Coronary artery (tissue), 2 donors: Measurements from ENCODE around the gene FA2H.

Experiments used
- DNase-seq: peaks from one replicate; pipeline ENCODE4 v3.0.0-alpha.2; 2017; ENCODE audit warnings: low spot score
- H3K27ac ChIP-seq, 2 donors: fragments of 200-600 bp; sonication (generic); one replicate each; pipeline ENCODE4 v1.5.1; 2016 to 2019
- H3K4me3 ChIP-seq: fragments of 200-600 bp; sonication (generic); 2 replicates; pipeline ENCODE4 v1.5.1; 2016; ENCODE audit warnings: mild to moderate bottlenecking, moderate library complexity
- TF ChIP-seq, protein P1 (sequence below): fragments of 200-600 bp; sonication (generic); IDR thresholded peaks from one replicate; pipeline ENCODE4 v1.5.1; 2019; ENCODE audit warnings: antibody characterized with exemption

Gene FA2H

DNA sequence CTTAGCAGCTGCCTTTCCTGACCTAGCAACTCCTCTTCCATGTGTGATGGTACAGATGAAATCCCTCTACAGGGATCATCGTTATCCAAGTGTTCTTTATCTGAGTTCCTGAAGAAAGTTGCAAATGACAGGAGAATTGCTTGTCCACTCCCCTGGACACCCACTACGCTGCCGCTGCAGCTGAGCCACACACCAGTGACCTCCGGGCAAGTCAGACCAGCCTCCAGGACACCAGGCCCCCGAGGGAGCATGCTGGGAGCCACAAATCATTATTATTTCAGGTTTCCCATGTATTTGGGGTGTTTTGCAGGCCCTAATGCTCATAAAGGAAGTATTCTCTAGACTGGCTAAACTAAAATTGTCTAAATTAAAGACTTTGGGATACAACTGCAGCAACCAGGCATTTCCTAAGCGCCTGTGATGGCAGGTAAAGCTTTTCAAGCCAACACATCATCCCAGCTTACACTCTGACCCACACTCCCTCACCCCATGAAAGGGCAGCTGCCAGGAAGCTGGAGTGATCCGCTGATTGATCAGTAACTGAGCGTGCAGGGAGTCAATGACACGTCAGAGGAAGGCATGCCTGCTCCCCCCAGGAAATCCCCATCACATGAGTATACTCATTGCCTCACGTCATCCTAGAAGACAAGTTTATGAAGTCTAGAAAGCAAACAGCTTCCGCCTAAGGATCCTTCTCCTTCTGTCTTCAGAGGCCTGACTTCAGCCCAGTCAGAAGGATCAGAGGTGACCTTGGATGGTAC is 14.4 kb downstream of the FA2H start:
- Histone ChIP-seq H3K4me3 (no peak overlapping the region), H3K27ac (no peak overlapping the region)
- TF ChIP-seq, protein P1, sequence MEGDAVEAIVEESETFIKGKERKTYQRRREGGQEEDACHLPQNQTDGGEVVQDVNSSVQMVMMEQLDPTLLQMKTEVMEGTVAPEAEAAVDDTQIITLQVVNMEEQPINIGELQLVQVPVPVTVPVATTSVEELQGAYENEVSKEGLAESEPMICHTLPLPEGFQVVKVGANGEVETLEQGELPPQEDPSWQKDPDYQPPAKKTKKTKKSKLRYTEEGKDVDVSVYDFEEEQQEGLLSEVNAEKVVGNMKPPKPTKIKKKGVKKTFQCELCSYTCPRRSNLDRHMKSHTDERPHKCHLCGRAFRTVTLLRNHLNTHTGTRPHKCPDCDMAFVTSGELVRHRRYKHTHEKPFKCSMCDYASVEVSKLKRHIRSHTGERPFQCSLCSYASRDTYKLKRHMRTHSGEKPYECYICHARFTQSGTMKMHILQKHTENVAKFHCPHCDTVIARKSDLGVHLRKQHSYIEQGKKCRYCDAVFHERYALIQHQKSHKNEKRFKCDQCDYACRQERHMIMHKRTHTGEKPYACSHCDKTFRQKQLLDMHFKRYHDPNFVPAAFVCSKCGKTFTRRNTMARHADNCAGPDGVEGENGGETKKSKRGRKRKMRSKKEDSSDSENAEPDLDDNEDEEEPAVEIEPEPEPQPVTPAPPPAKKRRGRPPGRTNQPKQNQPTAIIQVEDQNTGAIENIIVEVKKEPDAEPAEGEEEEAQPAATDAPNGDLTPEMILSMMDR = no peak
- DNase-seq = no peak

DNA sequence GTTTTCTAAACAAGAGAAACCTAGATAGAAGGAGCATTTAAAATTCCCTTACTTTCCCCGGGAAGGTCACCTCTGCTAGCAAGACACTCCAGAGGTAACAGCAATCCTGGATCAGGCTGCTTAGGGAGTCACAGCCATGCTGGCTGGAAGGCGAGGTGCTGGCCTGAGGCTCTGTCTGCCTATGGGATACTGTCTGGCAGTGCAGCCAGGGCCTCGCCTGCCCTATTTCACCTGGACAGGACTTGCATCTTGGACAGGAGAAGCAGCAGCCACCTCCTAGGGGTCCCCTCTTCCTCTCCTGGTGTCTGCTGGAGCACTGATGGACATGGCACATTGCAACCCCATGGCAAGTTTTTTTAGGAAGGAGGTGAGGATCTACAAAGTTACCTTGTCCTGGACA is 15.1 kb downstream of the FA2H start:
- TF ChIP-seq, protein P1 = no peak
- Histone ChIP-seq H3K27ac (no peak overlapping the region), H3K4me3 (no peak overlapping the region)
- DNase-seq = no peak

DNA sequence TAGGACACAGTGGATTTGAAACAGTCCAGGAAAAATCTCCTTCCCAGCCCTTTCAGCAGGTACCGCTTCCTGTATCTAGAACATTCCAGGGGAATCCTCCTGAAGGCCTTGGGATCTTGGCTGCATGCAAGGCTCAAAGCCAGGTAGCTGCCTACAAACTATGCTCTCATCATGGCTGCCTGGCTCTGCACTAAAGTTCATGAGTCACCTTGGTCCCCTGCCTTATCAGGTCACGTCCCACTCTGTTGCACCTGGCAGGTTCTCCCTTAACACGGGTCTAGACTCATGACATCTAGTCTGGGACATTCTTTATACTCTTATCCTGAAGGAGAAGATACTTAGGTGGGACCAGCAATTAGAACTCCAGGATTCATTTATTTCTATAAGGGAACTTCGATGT is 15.8 kb downstream of the FA2H start:
- no peak overlapping the region for H3K27ac ChIP-seq
- no peak for DNase-seq
- TF ChIP-seq, protein P1 = no peak
- no peak overlapping the region for H3K4me3 ChIP-seq

DNA sequence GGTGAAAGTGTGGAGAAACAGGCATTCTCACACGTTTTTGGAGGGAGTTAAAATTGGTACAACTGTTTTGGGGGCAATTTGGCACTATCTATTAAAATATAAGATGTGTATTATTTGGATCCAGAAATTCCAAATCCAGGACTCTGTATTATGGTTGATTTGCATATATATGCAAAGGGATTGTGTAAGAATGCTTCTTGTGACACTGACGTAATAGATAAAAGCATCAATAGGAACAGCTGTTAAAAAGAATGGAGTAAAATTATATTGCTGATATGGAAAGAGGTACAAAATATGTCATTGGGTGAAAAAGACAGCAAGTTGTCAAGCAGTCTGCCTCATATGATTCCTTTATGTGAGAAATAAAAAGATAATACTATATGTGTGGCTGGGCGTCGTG is 17.3 kb downstream of the FA2H start:
- DNase-seq = no peak
- Histone ChIP-seq H3K27ac (no peak overlapping the region), H3K4me3 (no peak overlapping the region)
- TF ChIP-seq, protein P1 = no peak

DNA sequence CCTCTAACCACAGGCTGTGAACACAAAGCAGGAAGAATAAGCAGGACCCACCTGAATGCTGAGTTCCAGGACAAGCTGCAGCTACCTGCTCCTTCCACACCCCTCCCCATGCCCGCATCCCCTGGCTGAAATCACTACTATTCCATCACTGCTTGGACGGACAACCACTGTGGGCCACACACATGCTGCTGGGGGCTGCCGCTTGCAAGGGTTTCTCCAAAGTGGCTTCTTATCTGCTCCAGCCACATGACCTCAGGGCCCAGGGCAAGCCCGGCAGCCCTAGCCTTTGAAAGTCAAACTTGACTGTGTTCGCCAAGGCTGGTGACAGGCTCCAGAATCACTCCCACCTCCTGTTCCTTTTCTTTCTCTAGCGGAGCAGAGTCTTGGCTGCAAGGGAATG is 18.4 kb downstream of the FA2H start:
- TF ChIP-seq, protein P1 = no peak
- H3K4me3 ChIP-seq = no peak overlapping the region
- H3K27ac ChIP-seq = no peak overlapping the region
- DNase-seq = no peak

DNA sequence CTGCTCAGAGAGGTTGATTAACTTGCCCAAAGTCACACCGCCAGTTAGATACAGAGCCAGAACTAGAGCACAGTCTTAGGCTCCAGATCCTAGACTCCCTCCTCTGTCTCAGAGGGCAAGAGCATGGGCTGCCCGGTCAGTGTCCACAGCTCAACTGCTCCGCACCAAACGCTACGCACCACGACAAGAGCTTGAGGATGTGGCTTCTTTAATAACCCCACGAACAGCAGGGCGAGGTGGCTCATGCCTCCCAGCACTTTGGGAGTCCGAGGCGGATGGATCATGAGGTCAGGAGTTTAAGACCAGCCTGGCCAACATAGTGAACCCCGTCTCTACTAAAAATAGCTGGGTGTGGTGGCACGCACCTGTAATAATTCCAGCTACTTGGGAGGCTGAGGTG is 21.4 kb downstream of the FA2H start:
- Histone ChIP-seq H3K4me3 (no peak overlapping the region), H3K27ac (no peak overlapping the region)
- no peak for DNase-seq
- TF ChIP-seq, protein P1 = no peak

DNA sequence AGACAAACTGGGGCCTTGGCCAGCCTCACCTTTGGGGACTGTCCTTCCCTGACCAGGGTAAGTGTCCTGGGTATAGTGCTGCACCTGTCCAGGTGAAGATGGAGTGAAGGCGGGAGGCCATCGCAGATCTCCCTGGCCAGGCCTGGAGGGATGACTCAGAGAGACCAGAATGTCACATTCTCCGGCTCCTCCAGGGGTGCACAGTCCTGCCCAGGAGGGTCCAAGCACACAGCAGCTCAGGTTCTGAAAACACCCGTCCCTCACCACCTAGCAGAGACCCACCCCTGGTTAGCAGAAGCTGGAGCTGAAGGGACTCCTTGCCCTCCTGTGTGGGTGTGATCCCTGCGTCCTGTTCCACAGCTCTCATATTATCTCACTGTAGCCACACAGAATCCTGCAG is 21.9 kb downstream of the FA2H start:
- Histone ChIP-seq H3K4me3 (no peak overlapping the region), H3K27ac (no peak overlapping the region)
- DNase-seq = no peak
- TF ChIP-seq, protein P1 = no peak
